Measurements from ENCODE around the gene SRRT.
A peak's percentile ranks its signal among the peaks of the same experiment; 100 is the strongest.

Gene SRRT, protein sequence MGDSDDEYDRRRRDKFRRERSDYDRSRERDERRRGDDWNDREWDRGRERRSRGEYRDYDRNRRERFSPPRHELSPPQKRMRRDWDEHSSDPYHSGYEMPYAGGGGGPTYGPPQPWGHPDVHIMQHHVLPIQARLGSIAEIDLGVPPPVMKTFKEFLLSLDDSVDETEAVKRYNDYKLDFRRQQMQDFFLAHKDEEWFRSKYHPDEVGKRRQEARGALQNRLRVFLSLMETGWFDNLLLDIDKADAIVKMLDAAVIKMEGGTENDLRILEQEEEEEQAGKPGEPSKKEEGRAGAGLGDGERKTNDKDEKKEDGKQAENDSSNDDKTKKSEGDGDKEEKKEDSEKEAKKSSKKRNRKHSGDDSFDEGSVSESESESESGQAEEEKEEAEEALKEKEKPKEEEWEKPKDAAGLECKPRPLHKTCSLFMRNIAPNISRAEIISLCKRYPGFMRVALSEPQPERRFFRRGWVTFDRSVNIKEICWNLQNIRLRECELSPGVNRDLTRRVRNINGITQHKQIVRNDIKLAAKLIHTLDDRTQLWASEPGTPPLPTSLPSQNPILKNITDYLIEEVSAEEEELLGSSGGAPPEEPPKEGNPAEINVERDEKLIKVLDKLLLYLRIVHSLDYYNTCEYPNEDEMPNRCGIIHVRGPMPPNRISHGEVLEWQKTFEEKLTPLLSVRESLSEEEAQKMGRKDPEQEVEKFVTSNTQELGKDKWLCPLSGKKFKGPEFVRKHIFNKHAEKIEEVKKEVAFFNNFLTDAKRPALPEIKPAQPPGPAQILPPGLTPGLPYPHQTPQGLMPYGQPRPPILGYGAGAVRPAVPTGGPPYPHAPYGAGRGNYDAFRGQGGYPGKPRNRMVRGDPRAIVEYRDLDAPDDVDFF

GRCh38 chr7:100874577-100875355 is at the start of gene SRRT:
TSS of gene SRRT (plus strand) at chr7:100875103. CDS start at chr7:100875591, 488 bp downstream.
- TF ChIP-seq ZNF274 (IDR thresholded peaks at IDR 0.05; ENCODE audit: low read depth, low read length), result no peak
- peak within 1 kb of the TSS; percentile 97 for H3K4me3 ChIP-seq (ENCODE audit: low read length)

- no peak overlapping the region for H3K4me3 ChIP-seq (ENCODE audit: low read length)
- no peak for TF ChIP-seq ZNF274 (IDR thresholded peaks at IDR 0.05; ENCODE audit: low read depth, low read length)
These were observed 49.7 kb upstream of the SRRT start for GRCh38 chr7:100825215-100825671.

- H3K4me3 ChIP-seq (ENCODE audit: low read length), result no peak overlapping the region
These were observed 49.0 kb upstream of the SRRT start for GRCh38 chr7:100825751-100826513.

DNA sequence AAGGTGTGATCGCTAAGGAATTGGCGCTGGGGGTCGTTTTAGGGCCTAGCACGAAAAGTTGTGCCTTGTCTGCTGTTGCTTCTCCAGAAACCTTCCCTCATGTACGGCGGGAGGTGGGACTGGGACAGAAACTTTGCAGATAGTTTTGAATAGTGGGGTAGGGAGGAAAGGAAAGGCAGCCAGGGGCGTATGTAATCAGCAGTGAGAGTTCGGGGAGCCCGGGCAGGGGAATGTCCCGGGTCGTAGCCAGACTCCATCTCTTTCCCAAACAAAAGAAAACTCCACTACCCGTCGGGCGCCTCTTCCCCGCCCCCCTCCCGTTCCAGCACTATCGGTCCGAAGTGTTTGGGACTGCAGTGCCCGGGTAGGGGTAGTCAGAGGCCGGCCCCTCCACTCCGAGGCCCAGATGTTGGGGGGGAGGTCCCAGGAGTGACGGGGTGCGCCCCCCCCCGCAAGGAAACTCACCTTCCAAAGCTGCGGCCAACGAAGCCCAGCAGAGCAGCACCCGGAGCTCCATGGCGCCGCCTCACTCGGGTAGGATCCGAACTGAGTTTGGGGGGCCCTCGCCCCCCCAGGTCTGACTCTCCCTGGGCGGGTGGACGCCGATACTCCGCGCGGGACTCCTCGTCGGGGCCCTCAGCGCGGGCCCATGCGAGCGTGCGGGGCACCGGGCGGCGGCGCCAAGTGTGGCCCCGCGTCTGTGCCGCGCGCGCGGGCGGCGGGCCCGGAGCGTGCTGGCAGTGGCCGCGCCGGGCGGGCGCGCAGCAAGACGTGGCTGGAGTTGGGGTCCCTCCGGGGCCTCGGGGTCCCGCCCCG is 48.2 kb upstream of the SRRT start:
- H3K4me3 ChIP-seq (ENCODE audit: low read length), result peak overlapping the region; percentile 12; the same call in 1 of the 2 replicates
- no peak for TF ChIP-seq ZNF274 (IDR thresholded peaks at IDR 0.05; ENCODE audit: low read depth, low read length)

More at GRCh38 chr7:100825751-100826513, 49.0 kb upstream of the SRRT start:
- TF ChIP-seq ZNF274 (IDR thresholded peaks at IDR 0.05; ENCODE audit: low read depth, low read length), result no peak

DNA sequence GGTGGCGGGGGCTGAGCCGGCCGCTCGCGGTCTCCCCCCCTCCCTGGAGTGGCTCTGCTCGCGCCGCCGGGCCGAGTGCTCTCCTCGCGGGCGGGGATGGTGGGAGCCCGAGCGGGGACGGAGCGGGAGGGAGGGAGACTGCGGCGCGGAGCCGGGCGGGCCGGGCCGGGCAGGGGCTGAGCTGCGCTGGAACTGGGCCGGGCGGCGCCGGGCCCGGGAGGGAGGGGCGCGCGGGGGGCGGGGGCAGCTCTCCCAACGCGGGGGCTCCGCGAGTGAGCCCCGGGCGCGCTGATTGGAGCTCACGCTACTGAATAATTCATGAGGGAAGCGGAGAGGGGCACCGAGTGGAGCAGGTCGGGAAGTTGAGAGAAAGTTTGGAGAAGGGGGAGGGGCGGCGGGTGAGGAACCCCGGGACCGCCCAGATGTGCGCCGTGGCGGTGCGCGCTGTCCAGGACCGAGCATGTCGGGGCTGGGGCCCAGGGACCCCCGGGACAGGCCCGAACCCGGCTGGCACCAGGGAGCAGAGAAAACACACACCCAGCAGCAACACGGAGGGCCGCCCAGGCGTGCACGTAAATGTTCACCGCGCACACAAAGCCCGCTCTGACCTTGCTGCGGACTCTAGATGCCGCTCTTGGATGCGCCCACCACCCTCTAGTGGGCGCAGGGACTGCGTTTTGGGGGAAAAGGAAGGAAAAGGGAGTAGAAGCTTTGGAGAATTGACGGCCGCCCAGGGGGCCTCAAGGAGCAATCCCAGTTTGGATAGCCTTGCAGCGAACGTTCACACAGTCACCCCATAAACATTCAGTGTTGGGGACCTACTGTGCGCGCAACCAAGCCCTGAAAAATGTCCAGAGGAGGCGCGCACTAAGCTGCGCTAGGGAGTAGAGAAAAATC is 47.3 kb upstream of the SRRT start, which contains the start of gene EPHB4:
EPHB4 (minus strand) TSS at position 194 of the 897 bp plus-strand sequence. CDS start 493 bp downstream, outside the sequence.
- TF ChIP-seq ZNF274 (IDR thresholded peaks at IDR 0.05; ENCODE audit: low read depth, low read length), result no peak
- H3K4me3 ChIP-seq (ENCODE audit: low read length), result peak within 1 kb of the TSS; percentile 12

GRCh38 chr7:100829150-100829716 is 45.7 kb upstream of the SRRT start:
- TF ChIP-seq ZNF274 (IDR thresholded peaks at IDR 0.05; ENCODE audit: low read depth, low read length), result no peak
- H3K4me3 ChIP-seq (ENCODE audit: low read length), result no peak overlapping the region

DNA sequence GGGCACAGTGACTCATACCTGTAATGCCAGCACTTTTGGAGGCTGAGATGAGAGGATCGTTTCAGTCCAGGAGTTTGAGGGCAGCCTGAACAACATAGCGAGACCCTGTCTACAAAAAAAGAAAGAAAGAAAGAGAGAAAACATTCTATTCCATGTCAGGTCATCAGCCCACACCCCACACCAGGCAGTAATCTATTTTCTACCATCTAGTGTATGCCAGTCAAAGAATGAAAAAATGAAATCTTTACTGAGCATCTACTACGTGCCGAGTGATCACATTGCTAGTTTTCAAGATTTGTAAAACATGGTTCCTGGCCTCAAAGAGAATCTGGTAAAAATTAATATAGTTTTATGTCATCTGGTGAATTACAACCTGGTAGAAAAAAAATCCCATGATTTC is 44.5 kb upstream of the SRRT start:
- H3K4me3 ChIP-seq (ENCODE audit: low read length), result no peak overlapping the region
- no peak for TF ChIP-seq ZNF274 (IDR thresholded peaks at IDR 0.05; ENCODE audit: low read depth, low read length)

- no peak overlapping the region for H3K4me3 ChIP-seq (ENCODE audit: low read length)
- TF ChIP-seq ZNF274 (IDR thresholded peaks at IDR 0.05; ENCODE audit: low read depth, low read length), result no peak
These were observed 42.6 kb upstream of the SRRT start for GRCh38 chr7:100832281-100832633.

DNA sequence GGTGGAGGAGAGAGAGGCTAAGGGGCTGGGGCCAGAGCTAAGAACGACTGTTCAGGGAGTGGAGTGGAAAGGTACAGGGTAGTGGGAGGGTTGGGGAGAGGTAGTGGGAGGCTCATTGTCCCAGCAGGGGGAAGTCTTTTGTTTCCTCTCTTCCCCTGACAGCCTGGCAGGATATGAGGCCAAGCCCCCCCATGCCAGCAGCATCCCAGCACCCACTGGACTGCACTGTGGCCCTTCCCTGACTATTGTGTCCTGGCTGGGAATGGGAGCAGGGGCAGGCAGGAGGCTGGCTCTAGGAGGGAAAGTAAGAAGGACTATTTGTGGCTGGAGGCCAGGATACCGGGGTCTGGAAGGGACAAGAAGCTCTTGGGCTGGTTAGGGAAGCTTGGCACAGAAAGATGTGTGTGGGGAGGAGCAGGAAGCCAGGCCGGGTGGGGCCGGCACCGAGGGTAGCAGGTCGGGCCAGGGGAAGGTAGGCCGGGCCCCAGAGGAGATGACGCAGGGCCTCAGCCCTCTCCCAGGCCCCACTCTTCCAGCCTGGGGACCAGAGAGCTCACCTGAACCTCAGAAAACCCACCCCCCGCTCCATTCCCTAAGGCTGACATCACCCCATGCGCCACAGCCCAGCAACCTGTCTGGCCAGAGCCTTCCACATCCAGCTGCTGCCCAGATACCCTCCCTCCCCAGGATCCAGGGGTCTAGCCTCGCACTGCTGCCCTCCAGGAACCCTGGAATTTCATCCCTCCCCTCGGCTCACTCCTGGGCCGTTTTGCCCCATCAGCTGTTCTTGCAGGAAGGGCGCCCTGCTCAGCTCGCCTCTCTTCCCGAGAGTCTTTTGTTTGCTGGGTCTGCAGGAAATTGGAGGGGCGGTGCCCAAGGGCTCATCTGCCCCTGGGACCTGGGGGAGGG is 38.7 kb upstream of the SRRT start:
- H3K4me3 ChIP-seq (ENCODE audit: low read length), result no peak overlapping the region
- TF ChIP-seq ZNF274 (IDR thresholded peaks at IDR 0.05; ENCODE audit: low read depth, low read length), result no peak

GRCh38 chr7:100836812-100837098 is 38.1 kb upstream of the SRRT start:
- peak overlapping the region; percentile 34; the same call in 1 of the 2 replicates for H3K4me3 ChIP-seq (ENCODE audit: low read length)
- no peak for TF ChIP-seq ZNF274 (IDR thresholded peaks at IDR 0.05; ENCODE audit: low read depth, low read length)
